ENCODE results near the gene CSAG1.
"Not testable (repeated sequence)": the region's sequence is repeated elsewhere in the genome, so short reads cannot be mapped to it uniquely, and the experiment has no call there.

DNA sequence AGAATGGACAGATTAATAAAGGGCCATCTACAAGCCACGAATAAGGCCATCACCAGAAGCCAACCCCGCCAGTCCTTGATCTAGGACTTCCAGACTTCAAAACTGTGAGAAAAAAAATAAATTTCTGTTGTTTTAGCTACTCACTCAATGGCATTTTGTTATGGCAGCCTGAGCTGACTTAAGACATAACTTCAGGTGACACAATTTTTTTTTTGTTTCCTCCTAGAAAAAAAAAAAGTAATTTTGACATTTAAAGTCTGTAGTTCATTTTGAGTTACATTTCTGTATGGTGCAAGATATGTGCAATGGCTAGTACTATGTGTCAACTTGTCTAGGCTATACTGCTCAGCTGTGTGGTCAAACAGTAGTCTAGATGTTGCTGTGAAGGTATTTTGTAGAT lies 25.4 kb upstream of the CSAG1 start, which contains the start of gene CSAG3:
- TF ChIP-seq CTCF (IDR thresholded peaks at IDR 0.05; ENCODE audit: borderline replicate concordance, extremely low read depth, low read length, poor library complexity, severe bottlenecking); EZH2 (IDR thresholded peaks at IDR 0.05; ENCODE audit: borderline replicate concordance, low read depth, low read length, severe bottlenecking): not testable (repeated sequence)
